ENCODE data around the gene ZPBP2.

GRCh38 chr17:39904990-39905288 is 36.9 kb downstream of the ZPBP2 start:
- TF ChIP-seq CTCF (IDR thresholded peaks at IDR 0.05) (no peak), EP300 (IDR thresholded peaks at IDR 0.05) (no peak), POLR2AphosphoS5 (IDR thresholded peaks at IDR 0.05) (no peak), POLR2A (IDR thresholded peaks at IDR 0.05; ENCODE audit: low read depth) (no peak)
